ENCODE results near the gene SSTR5.

DNA sequence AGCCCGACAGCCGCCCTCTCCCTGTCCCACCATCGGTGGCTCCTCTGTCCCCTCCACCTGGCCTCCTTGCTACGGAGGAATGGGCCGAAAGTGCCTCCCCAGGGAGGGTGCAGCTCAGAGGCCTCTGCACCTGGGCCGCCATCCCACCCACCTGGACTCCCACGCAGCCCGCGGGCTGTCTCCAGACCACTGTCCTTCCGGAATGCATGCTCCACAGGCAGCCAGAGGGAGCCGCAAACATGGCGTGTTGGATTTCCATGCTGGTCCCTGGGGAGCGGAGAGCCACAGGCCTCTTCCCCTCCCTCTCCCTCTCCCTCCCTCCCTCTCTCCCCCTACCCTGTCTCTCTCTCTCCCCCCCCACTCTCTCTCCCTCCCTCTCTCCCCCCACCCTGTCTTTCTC, 3.0 kb downstream of the SSTR5 start:
- TF ChIP-seq, protein P1, sequence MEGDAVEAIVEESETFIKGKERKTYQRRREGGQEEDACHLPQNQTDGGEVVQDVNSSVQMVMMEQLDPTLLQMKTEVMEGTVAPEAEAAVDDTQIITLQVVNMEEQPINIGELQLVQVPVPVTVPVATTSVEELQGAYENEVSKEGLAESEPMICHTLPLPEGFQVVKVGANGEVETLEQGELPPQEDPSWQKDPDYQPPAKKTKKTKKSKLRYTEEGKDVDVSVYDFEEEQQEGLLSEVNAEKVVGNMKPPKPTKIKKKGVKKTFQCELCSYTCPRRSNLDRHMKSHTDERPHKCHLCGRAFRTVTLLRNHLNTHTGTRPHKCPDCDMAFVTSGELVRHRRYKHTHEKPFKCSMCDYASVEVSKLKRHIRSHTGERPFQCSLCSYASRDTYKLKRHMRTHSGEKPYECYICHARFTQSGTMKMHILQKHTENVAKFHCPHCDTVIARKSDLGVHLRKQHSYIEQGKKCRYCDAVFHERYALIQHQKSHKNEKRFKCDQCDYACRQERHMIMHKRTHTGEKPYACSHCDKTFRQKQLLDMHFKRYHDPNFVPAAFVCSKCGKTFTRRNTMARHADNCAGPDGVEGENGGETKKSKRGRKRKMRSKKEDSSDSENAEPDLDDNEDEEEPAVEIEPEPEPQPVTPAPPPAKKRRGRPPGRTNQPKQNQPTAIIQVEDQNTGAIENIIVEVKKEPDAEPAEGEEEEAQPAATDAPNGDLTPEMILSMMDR (IDR thresholded peaks at IDR 0.05), result no peak
- no peak for TF ChIP-seq ZFX (IDR thresholded peaks at IDR 0.05; ENCODE audit: borderline replicate concordance)

Data from 22Rv1 (cell line).